PFSK-1 (cell line): ENCODE measurements around the gene FADS3.

Experiments used
- POLR2AphosphoS5 ChIP-seq: IDR thresholded peaks from 2 replicates; pipeline ENCODE4 v1.6.1; 2012; ENCODE audit warnings: low read depth, mild to moderate bottlenecking, control low read depth, low read length, moderate library complexity
- REST ChIP-seq, 2 experiments: IDR thresholded peaks; 2 replicates each; pipeline versions ENCODE4 v1.6.1 to v1.8.0; 2011 to 2012; ENCODE audit warnings: low read depth in 2 of 2, low read length in 2 of 2, control low read depth in 1 of 2, inconsistent platforms in 1 of 2, mild to moderate bottlenecking in 1 of 2, moderate library complexity in 1 of 2; ENCODE audit not compliant: insufficient read depth in 1 of 2
- SIN3A ChIP-seq: IDR thresholded peaks from 2 replicates; pipeline ENCODE4 v1.6.1; 2012; ENCODE audit warnings: mild to moderate bottlenecking, low read length, moderate library complexity, borderline replicate concordance; ENCODE audit not compliant: insufficient read depth

- TF ChIP-seq SIN3A (no peak), POLR2AphosphoS5 (no peak), REST (IDR thresholded peaks at IDR 0.05; ENCODE audit: insufficient read depth in 1 of 2, low read depth in 2 of 2, low read length in 2 of 2) (no peak)
Observed at GRCh38 chr11:61829806-61830205, 61.5 kb downstream of the FADS3 start.
